H1 (cell line): ENCODE results near the gene IL18R1. TPM values are rescaled to one million over a fixed set of nuclear protein-coding genes. Genes with fewer than 3 reads are reported as not detected.

Experiments
- CTCF ChIA-PET: fragments of 300-600 bp; sonication (Branson Sonifier 250); formaldehyde crosslinking; loops from one replicate; lab custom pipeline; 2021; ENCODE audit not compliant: partially characterized antibody; lab: Charles Lee
- POLR2A ChIA-PET: fragments of 300-600 bp; sonication (Branson Sonifier 250); formaldehyde crosslinking; loops from one replicate; lab custom pipeline; 2021; ENCODE audit warnings: inconsistent platforms; ENCODE audit not compliant: partially characterized antibody; lab: Charles Lee
- DNase-seq, 2 experiments: peaks; one replicate each; pipeline versions ENCODE4 v3.0.0 to v3.0.0-alpha.2; 2010 to 2022; ENCODE audit warnings: low spot score in 2 of 2, low read depth in 1 of 2, mixed read lengths in 1 of 2
- FAIRE-seq: peaks from 2 replicates; lab custom pipeline; 2011; peaks lifted over from hg19 to GRCh38; lab: Jason Lieb, UNC
- H2AFZ ChIP-seq: 2 replicates; pipeline ENCODE4 v1.8.1; 2012; ENCODE audit warnings: low read length, inconsistent platforms
- H2AK5ac ChIP-seq: 2 replicates; pipeline ENCODE4 v1.6.1; 2013; ENCODE audit warnings: low read depth, low read length
- H2BK120ac ChIP-seq: replicated peaks from 2 replicates; pipeline ENCODE3; 2013; ENCODE audit warnings: low read depth, low read length, inconsistent platforms
- H2BK12ac ChIP-seq: 2 replicates; pipeline ENCODE4 v1.6.1; 2013; ENCODE audit warnings: low read depth, low read length
- H2BK15ac ChIP-seq: 2 replicates; pipeline ENCODE4 v1.6.1; 2013; ENCODE audit warnings: low read length
- H2BK20ac ChIP-seq: 2 replicates; pipeline ENCODE4 v1.6.1; 2013; ENCODE audit warnings: low read length
- H2BK5ac ChIP-seq: 2 replicates; pipeline ENCODE4 v1.6.1; 2013; ENCODE audit warnings: low read depth, low read length
- H3K14ac ChIP-seq: 2 replicates; pipeline ENCODE4 v1.6.1; 2013; ENCODE audit warnings: inconsistent platforms; ENCODE audit not compliant: insufficient read length
- H3K18ac ChIP-seq: 2 replicates; pipeline ENCODE4 v1.6.1; 2013; ENCODE audit warnings: low read length; ENCODE audit errors: extremely low read depth
- H3K23ac ChIP-seq: 2 replicates; pipeline ENCODE4 v1.6.1; 2013; ENCODE audit warnings: inconsistent platforms; ENCODE audit not compliant: insufficient read length
- H3K23me2 ChIP-seq: 2 replicates; pipeline ENCODE4 v1.6.1; 2013; ENCODE audit warnings: low read depth, low read length
- H3K27ac ChIP-seq: 2 replicates; pipeline ENCODE4 v1.6.1; 2011; ENCODE audit warnings: low read depth, low read length, inconsistent platforms
- H3K27me3 ChIP-seq, 4 experiments: replicated peaks in 1 of 4; 1 replicate in 1 of 4; 2 replicates in 3 of 4; pipeline versions ENCODE4 v1.6.1 to v1.8.1; 2011 to 2013; ENCODE audit warnings: low read length in 3 of 4, mild to moderate bottlenecking in 3 of 4, inconsistent platforms in 2 of 4, mixed read lengths in 2 of 4, moderate library complexity in 1 of 4; ENCODE audit not compliant: control insufficient read depth in 3 of 4, insufficient read depth in 3 of 4; ENCODE audit errors: extremely low read depth in 1 of 4
- H3K36me3 ChIP-seq, 4 experiments: 2 replicates each; pipeline versions ENCODE4 v1.6.1 to v1.8.1; 2011 to 2013; ENCODE audit warnings: mild to moderate bottlenecking in 4 of 4, low read length in 3 of 4, moderate library complexity in 2 of 4, control low read depth in 1 of 4, inconsistent platforms in 1 of 4; ENCODE audit not compliant: insufficient read depth in 4 of 4, control insufficient read depth in 2 of 4
- H3K4ac ChIP-seq: replicated peaks from 2 replicates; pipeline ENCODE3; 2013; ENCODE audit warnings: low read length, low read depth, mixed read lengths, inconsistent platforms; ENCODE audit not compliant: insufficient read length
- H3K4me1 ChIP-seq, 4 experiments: replicated peaks in 1 of 4; 1 replicate in 1 of 4; 2 replicates in 3 of 4; pipeline versions ENCODE4 v1.6.1 to v1.8.1; 2011 to 2013; ENCODE audit warnings: low read length in 3 of 4, inconsistent platforms in 2 of 4, mixed read lengths in 1 of 4; ENCODE audit not compliant: insufficient read depth in 4 of 4, control insufficient read depth in 3 of 4
- H3K4me2 ChIP-seq, 2 experiments: 2 replicates each; pipeline versions ENCODE4 v1.6.1 to v1.8.1; 2011 to 2013; ENCODE audit warnings: low read depth in 2 of 2, low read length in 2 of 2, control low read depth in 1 of 2, inconsistent platforms in 1 of 2, mild to moderate bottlenecking in 1 of 2; ENCODE audit not compliant: insufficient read depth in 1 of 2
- H3K4me3 ChIP-seq, 4 experiments: fragments of 200-600, 300-600 bp in 1 of 4; sonication (generic), shearing (Covaris generic), sonication (Bioruptor Twin) in 1 of 4; 2 replicates each; pipeline versions ENCODE4 v1.5.1 to v1.8.1; 2011 to 2016; ENCODE audit warnings: low read length in 4 of 4, low read depth in 3 of 4, control low read depth in 2 of 4, inconsistent platforms in 2 of 4, mild to moderate bottlenecking in 2 of 4, mixed read lengths in 1 of 4, moderate library complexity in 1 of 4; ENCODE audit not compliant: insufficient read depth in 2 of 4; ENCODE audit errors: extremely low read depth in 1 of 4
- H3K56ac ChIP-seq: replicated peaks from 2 replicates; pipeline ENCODE3; 2013; ENCODE audit warnings: low read depth, mild to moderate bottlenecking, mixed read lengths, low read length, inconsistent platforms; ENCODE audit not compliant: insufficient read length
- H3K79me1 ChIP-seq: 2 replicates; pipeline ENCODE4 v1.6.1; 2013; ENCODE audit warnings: low read depth, low read length, control low read depth
- H3K79me2 ChIP-seq, 2 experiments: 2 replicates each; pipeline versions ENCODE4 v1.6.1 to v1.8.1; 2012 to 2013; ENCODE audit warnings: low read length in 2 of 2, mild to moderate bottlenecking in 2 of 2, inconsistent platforms in 1 of 2; ENCODE audit not compliant: insufficient read depth in 2 of 2, control insufficient read depth in 1 of 2
- H3K9ac ChIP-seq, 4 experiments: replicated peaks in 1 of 4; 1 replicate in 1 of 4; 2 replicates in 3 of 4; pipeline versions ENCODE4 v1.6.1 to v1.8.1; 2011 to 2013; ENCODE audit warnings: low read depth in 3 of 4, low read length in 3 of 4, control low read depth in 2 of 4, mild to moderate bottlenecking in 2 of 4, moderate library complexity in 2 of 4, inconsistent platforms in 1 of 4; ENCODE audit errors: extremely low read depth in 1 of 4
- H3K9me3 ChIP-seq, 2 experiments: 2 replicates each; pipeline versions ENCODE4 v1.6.1 to v1.8.1; 2012 to 2013; ENCODE audit warnings: mild to moderate bottlenecking in 2 of 2, moderate library complexity in 2 of 2, control low read depth in 1 of 2, inconsistent platforms in 1 of 2, low read depth in 1 of 2, low read length in 1 of 2, mixed read lengths in 1 of 2; ENCODE audit not compliant: insufficient read depth in 2 of 2
- H4K20me1 ChIP-seq, 2 experiments: replicated peaks in 1 of 2; 2 replicates each; pipeline versions ENCODE3 to v1.8.1; 2011 to 2013; ENCODE audit warnings: inconsistent platforms in 2 of 2, low read length in 2 of 2, mild to moderate bottlenecking in 1 of 2; ENCODE audit not compliant: insufficient read depth in 2 of 2, control insufficient read depth in 1 of 2
- H4K5ac ChIP-seq: 2 replicates; pipeline ENCODE4 v1.6.1; 2013; ENCODE audit warnings: low read length, low read depth, mixed read lengths, inconsistent platforms; ENCODE audit not compliant: insufficient read length
- H4K8ac ChIP-seq: 2 replicates; pipeline ENCODE4 v1.8.0; 2013; ENCODE audit warnings: mild to moderate bottlenecking, moderate library complexity, low read length, inconsistent platforms; ENCODE audit not compliant: insufficient read depth; ENCODE audit errors: extremely low read depth
- H4K91ac ChIP-seq: replicated peaks from 2 replicates; pipeline ENCODE3; 2013; ENCODE audit warnings: low read length, mixed read lengths, inconsistent platforms; ENCODE audit not compliant: insufficient read length
- CBX5 ChIP-seq: fragments of 300-800, 300-1000 bp; sonication (generic); IDR thresholded peaks from 2 replicates; pipeline ENCODE4 v1.7.1; 2016; ENCODE audit warnings: antibody characterized with exemption, low read length, low read depth
- CHD1 ChIP-seq: IDR thresholded peaks from 2 replicates; pipeline ENCODE4 v1.6.1; 2012; ENCODE audit warnings: low read depth, low read length, improper control_type of control experiment
- RBBP5 ChIP-seq: IDR thresholded peaks from 2 replicates; pipeline ENCODE4 v1.7.1; 2012; ENCODE audit warnings: low read depth, mild to moderate bottlenecking, inconsistent platforms, low read length, moderate library complexity, borderline replicate concordance
- RXRA ChIP-seq: IDR thresholded peaks from 2 replicates; pipeline ENCODE4 v1.6.1; 2011; ENCODE audit warnings: low read depth, mild to moderate bottlenecking, low read length, moderate library complexity; ENCODE audit not compliant: insufficient read depth
- SIRT6 ChIP-seq: IDR thresholded peaks from one replicate; pipeline ENCODE4 v1.7.1; 2012; ENCODE audit warnings: low read length, inconsistent platforms
- SP2 ChIP-seq: IDR thresholded peaks from 2 replicates; pipeline ENCODE4 v1.6.1; 2012; ENCODE audit warnings: mild to moderate bottlenecking, low read length, inconsistent platforms
- ZNF274 ChIP-seq: IDR thresholded peaks from 2 replicates; pipeline ENCODE4 v1.7.0; 2012; ENCODE audit warnings: low read length, borderline replicate concordance; ENCODE audit errors: extremely low read depth
- WGBS, 2 experiments: shearing (Covaris generic) in 1 of 2; methylation state at CpG; one replicate each; pipeline versions ENCODE4 v1.1.6 to v1.1.7; 2013 to 2015; ENCODE audit warnings: low lambda C conversion rate in 2 of 2, mixed read lengths in 2 of 2, inconsistent platforms in 1 of 2, low coverage in 1 of 2, missing lambda C conversion rate in 1 of 2; ENCODE audit not compliant: insufficient replicate concordance in 2 of 2, insufficient coverage in 1 of 2, insufficient read length in 1 of 2; ENCODE audit errors: extremely low coverage in 1 of 2, missing lambda C conversion rate in 1 of 2; 5-methylcytosine and 5-hydroxymethylcytosine counted together
- polyA plus RNA-seq, 7 experiments: library from polyadenylated mRNA; depleted of rRNA in 3 of 7; stranded (reverse) in 5 of 7; unstranded in 2 of 7; fragments of >200 nt in 5 of 7; fragments of 200-250 nt in 2 of 7; gene quantifications; 1 replicate in 5 of 7; 2 replicates in 1 of 7; 4 replicates in 1 of 7; pipeline versions ENCODE4 v1.2.1 to v1.2.3, GENCODE V29; 2011 to 2013; ENCODE audit warnings: missing spikeins in 2 of 7, mixed read lengths in 2 of 7
- total RNA-seq: library from RNA; stranded (reverse); fragmentation: NEBNext Ultra II Directional; extraction: Animal tissue kit (Norgen Biotek cat#: 25700); gene quantifications from 2 replicates; pipeline ENCODE4 v1.2.1, GENCODE V29; 2021
- TF ChIP-seq, protein P1 (sequence below): IDR thresholded peaks from 2 replicates; pipeline ENCODE4 v1.6.1; 2012; ENCODE audit warnings: low read length, inconsistent platforms

The IL18R1 gene
- total and polyA plus RNA-seq, 2 of the 8 experiments (the other 6 are each of a cell fraction or from before 2014, with no cell fraction given) = 0.54 TPM; not detected in 1

DNA sequence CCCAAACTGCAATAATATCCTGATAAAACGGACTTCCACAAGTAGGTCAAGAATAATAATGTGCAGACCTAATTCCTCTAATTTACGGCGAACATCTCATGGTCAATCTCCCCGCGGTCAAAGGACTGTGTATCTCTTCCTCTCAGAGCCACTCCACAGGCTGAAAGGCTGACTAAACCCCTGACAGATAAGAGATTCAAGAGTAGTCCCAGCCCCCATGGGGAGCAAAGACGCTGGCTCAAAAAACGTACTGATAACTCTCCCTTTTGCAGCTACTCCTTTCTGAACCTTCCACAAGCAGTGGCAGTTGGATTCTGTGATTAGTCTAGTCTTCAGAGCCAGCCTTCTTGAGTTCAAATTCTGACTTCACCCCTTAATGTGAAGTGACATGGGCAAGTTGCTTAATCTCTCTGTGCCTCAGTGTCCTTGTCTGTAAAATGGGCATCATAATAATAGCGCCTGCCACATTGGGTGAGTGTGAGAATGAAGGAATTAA lies 19.7 kb upstream of the IL18R1 start:
- no peak overlapping the region for H2AFZ ChIP-seq
- no peaks in the 10 kb centered on the region for H3K36me3 ChIP-seq
- no peaks in the 10 kb centered on the region for H3K9me3 ChIP-seq
- H3K14ac ChIP-seq = no peak overlapping the region
- H3K4me3 ChIP-seq = no peak overlapping the region
- H3K4me1 ChIP-seq = no peaks in the 10 kb centered on the region
- no peaks in the 10 kb centered on the region for H3K23me2 ChIP-seq
- H2BK12ac ChIP-seq = no peak overlapping the region
- no peak overlapping the region for H3K9ac ChIP-seq
- no peaks in the 10 kb centered on the region for H4K20me1 ChIP-seq
- no peak overlapping the region for H3K56ac ChIP-seq
- H3K23ac ChIP-seq = no peak overlapping the region
- peaks cover 0 to 1% (median 0%) of the 10 kb centered on the region in 4 experiments; a peak in 1 of 7 replicates for H3K27me3 ChIP-seq
- no peak overlapping the region for H3K4me2 ChIP-seq
- H2BK15ac ChIP-seq = no peak overlapping the region
- no peaks in the 10 kb centered on the region for H3K79me2 ChIP-seq
- H3K18ac ChIP-seq = no peak overlapping the region
- ChIA-PET CTCF (interaction anchor here (0.5 to 2.0 kb wide), 2 partner anchors 22 to 34 kb away, joined by 3 to 5 read pairs; no protein-coding TSS in a partner anchor), POLR2A (interaction anchor here (1.0 kb wide), 1 partner anchor 15 kb away, joined by 3 read pairs; no protein-coding TSS in a partner anchor)
- DNase-seq (no peak), FAIRE-seq (no peak)
- H2AK5ac ChIP-seq = no peak overlapping the region
- no peak overlapping the region for H3K27ac ChIP-seq
- no peak overlapping the region for H2BK5ac ChIP-seq
- TF ChIP-seq ZNF274 (no peak), CBX5 (no peak), CHD1 (no peak), SP2 (no peak), RBBP5 (no peak), RXRA (no peak), SIRT6 (no peak)
- TF ChIP-seq, protein P1, sequence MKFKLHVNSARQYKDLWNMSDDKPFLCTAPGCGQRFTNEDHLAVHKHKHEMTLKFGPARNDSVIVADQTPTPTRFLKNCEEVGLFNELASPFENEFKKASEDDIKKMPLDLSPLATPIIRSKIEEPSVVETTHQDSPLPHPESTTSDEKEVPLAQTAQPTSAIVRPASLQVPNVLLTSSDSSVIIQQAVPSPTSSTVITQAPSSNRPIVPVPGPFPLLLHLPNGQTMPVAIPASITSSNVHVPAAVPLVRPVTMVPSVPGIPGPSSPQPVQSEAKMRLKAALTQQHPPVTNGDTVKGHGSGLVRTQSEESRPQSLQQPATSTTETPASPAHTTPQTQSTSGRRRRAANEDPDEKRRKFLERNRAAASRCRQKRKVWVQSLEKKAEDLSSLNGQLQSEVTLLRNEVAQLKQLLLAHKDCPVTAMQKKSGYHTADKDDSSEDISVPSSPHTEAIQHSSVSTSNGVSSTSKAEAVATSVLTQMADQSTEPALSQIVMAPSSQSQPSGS = no peak
- no peak overlapping the region for H2BK20ac ChIP-seq
- no peak overlapping the region for H4K5ac ChIP-seq
- H4K8ac ChIP-seq = no peak overlapping the region
- no peaks in the 10 kb centered on the region for H3K79me1 ChIP-seq
- no peak overlapping the region for H4K91ac ChIP-seq
- H3K4ac ChIP-seq = no peak overlapping the region
- no peak overlapping the region for H2BK120ac ChIP-seq
- WGBS, 2 experiments = 90% methylated on average over 8 of the region's 8 CpGs; no CpG with 5 or more reads in 1 of the 2 experiments
